ENCODE data around the gene NBAS. TPM values are rescaled to one million over a fixed set of nuclear protein-coding genes. Genes with fewer than 3 reads are reported as not detected.

Gene NBAS
- total and polyA plus RNA-seq, 8 donors = 14.5 to 96.2 (median 41.2) TPM

DNA sequence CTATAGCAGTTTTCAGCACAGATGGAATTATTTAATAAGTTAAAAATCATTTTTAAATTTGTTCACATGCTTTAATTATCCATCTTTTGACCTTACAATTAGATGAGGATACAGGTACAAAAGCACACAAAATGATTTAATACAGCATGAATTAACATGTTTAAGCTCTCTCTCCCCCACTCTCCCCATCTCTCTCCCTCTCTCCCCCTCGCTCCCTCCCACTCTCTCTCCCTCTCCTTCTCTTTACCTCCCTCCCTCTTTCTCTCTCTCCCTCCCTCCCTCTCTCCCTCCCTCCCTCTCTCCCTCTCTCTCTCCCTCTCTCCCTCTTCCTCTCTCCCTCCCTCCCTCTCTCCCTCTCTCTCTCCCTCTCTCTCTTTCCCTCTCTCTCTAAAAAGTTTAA, 7.6 kb downstream of the NBAS start:
- H3K27me3 ChIP-seq = no peaks in the 10 kb centered on the region
- TF ChIP-seq POLR2A (IDR thresholded peaks at IDR 0.05) (no peak), EP300 (IDR thresholded peaks at IDR 0.05) (no peak), CTCF (IDR thresholded peaks at IDR 0.05) (no peak), POLR2AphosphoS5 (IDR thresholded peaks at IDR 0.05) (no peak)
- H3K4me3 ChIP-seq = no peak overlapping the region
- peaks cover 16 to 70% (median 61%) of the 10 kb centered on the region in 4 donors for H3K36me3 ChIP-seq
- WGBS, 5 donors = 81 to 100% (median 93%) methylated on average over 1 of the region's 1 CpG
- no peak overlapping the region for H3K27ac ChIP-seq
- no peaks in the 10 kb centered on the region for H3K9me3 ChIP-seq
- no peak for DNase-seq
- peaks cover 0 to 12% (median 9%) of the 10 kb centered on the region in 4 donors for H3K4me1 ChIP-seq
- intact Hi-C loops (cut with DNase I; ENCODE audit: low total_unique reads) = no loop called here

- Histone ChIP-seq H3K4me3 (no peak overlapping the region), H3K27me3 (no peaks in the 10 kb centered on the region), H3K4me1 (no peaks in the 10 kb centered on the region), H3K9me3 (no peaks in the 10 kb centered on the region), H3K27ac (no peak overlapping the region), H3K36me3 (peaks cover 19 to 62% (median 54%) of the 10 kb centered on the region in 4 donors)
- TF ChIP-seq POLR2AphosphoS5 (IDR thresholded peaks at IDR 0.05) (no peak), EP300 (IDR thresholded peaks at IDR 0.05) (no peak), POLR2A (IDR thresholded peaks at IDR 0.05) (no peak), CTCF (IDR thresholded peaks at IDR 0.05) (no peak)
- no peak for DNase-seq
- 91 to 98% (median 95%) methylated on average over 2 of the region's 2 CpGs for WGBS, 5 donors
- intact Hi-C loops (cut with DNase I; ENCODE audit: low total_unique reads) = no loop called here
These were observed 12.2 kb downstream of the NBAS start for GRCh38 chr2:15548974-15549373.

DNA sequence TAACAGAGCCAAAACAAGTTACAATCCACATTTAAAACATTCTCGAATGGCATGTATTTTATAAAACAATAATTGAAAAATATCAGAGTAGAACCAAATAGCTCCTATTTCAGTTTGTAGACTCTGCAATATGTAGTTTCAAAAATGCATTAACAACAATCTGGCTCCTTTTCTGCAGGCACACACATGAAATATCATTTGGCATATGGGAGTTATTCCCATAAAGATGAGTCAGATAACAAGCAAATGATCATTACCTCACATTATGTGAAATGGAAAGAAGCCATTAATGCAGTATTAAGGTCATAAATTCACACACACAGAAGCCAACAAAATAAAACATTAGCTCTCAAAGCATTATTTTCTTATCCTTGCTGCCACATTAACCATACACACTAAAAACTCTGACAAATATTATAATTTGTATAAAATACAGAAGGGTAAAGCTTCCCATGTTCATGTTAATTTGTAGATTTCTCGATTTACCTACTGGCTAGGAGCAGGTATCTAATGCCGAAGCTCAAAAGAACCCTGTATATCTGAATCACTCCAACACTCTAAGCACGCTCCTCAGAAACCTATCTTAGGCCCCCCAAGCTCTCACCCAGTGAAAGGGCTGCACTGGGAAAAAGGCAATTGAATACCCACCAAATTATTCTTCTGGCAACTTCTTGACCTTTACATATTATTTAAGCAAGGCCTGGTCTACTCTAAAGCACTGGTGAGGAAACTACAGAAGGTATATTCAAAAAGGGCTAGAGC, 13.8 kb downstream of the NBAS start:
- Histone ChIP-seq H3K27ac (no peak overlapping the region), H3K9me3 (no peaks in the 10 kb centered on the region), H3K27me3 (no peaks in the 10 kb centered on the region), H3K4me3 (no peak overlapping the region), H3K4me1 (peaks cover 0 to 12% (median 4%) of the 10 kb centered on the region in 4 donors), H3K36me3 (peaks cover 19 to 45% (median 38%) of the 10 kb centered on the region in 4 donors)
- no peak for TF ChIP-seq POLR2A (IDR thresholded peaks at IDR 0.05)
- no peak for DNase-seq
- 95 to 99% (median 96%) methylated on average over 4 of the region's 4 CpGs for WGBS, 5 donors
- intact Hi-C loops (cut with DNase I; ENCODE audit: low total_unique reads) = no loop called here

- Histone ChIP-seq H3K27me3 (no peaks in the 10 kb centered on the region), H3K4me3 (no peak overlapping the region), H3K9me3 (no peaks in the 10 kb centered on the region), H3K27ac (no peak overlapping the region), H3K36me3 (peaks cover 19 to 37% (median 33%) of the 10 kb centered on the region in 4 donors), H3K4me1 (peaks cover 0 to 12% (median 4%) of the 10 kb centered on the region in 4 donors)
- TF ChIP-seq CTCF (IDR thresholded peaks at IDR 0.05) (peak in 1 of 7 experiments; percentile 17), POLR2AphosphoS5 (IDR thresholded peaks at IDR 0.05) (no peak), EP300 (IDR thresholded peaks at IDR 0.05) (no peak), POLR2A (IDR thresholded peaks at IDR 0.05) (no peak)
- no peak for DNase-seq
- intact Hi-C loops (cut with DNase I; ENCODE audit: low total_unique reads) = no loop called here
- 89 to 94% (median 90%) methylated on average over 11 of the region's 11 CpGs for WGBS, 5 donors
These were observed 14.6 kb downstream of the NBAS start for GRCh38 chr2:15546297-15547098.
